ENCODE data around the gene ARRDC5.

Gene ARRDC5

DNA sequence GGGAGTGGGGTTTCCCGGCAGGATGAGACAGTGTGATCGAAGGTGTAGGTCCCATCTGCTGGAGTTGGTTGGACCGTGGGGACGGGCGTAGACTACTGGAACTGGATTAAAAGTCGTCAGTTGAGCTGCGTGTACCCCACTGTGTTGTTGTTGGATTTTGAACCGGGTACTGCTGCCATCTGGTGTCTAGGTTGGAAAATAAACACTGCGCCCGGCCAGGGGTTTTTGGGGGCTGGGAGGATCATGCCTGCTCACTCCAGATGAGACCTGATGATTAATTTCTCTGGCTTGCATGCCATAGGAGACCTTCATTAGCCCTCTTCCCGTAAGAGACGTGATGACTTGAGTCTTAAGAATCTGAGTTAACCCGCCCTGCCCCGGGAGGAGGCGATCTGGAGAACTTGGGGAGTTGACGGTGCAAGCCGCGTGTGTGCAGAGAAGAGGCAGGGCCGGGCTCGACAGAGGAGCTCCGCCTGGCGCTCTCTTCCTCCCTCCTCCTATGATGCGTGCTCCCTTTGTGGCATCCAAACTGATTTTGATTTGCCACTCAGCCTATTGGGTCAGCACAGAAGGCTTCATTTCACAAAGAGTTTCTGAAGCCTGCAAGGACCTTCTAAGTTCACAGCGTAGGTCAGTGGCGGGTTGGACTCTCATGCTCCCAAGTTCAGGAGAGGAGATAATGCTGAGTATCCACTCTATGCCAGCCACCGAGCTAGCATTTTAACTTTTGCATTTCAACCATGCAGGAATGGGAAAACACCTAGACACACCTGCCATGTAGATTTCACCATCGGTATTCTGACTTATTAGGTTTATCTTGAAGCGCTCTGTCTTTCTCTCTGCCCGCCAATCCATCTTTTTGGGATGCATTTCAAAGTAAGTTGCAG, 9.3 kb upstream of the ARRDC5 start:
- TF ChIP-seq POLR2AphosphoS5 (IDR thresholded peaks at IDR 0.05; ENCODE audit: low read depth, low read length) (no peak; the same call in 1 of the 2 replicates), FOXP2 (optimal IDR thresholded peaks at IDR 0.05; ENCODE audit: borderline replicate concordance, extremely low read depth, extremely low read length, insufficient read depth) (peak; percentile 33)

DNA sequence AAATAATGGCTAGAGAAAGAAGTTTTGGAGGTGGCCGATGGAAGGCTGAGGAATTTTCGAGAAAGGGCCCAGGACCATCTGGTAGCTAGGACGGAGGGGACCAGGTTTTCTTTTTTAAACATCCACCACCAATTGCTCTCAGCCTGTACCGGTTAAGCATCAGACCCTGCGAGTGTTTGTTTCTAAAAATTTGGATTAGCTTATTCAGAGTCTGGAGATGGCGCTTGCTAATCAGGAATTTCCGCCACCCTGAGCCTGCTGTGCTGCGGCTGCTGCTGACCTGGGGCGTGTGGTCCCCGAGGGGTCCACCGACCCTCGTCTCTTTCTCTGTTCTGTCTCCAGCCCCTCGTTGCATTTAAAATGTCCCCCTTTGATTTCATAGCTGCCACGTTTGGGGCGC, 8.6 kb upstream of the ARRDC5 start:
- TF ChIP-seq TAF1 (IDR thresholded peaks at IDR 0.05; ENCODE audit: borderline replicate concordance, insufficient read depth, low read length), result no peak

DNA sequence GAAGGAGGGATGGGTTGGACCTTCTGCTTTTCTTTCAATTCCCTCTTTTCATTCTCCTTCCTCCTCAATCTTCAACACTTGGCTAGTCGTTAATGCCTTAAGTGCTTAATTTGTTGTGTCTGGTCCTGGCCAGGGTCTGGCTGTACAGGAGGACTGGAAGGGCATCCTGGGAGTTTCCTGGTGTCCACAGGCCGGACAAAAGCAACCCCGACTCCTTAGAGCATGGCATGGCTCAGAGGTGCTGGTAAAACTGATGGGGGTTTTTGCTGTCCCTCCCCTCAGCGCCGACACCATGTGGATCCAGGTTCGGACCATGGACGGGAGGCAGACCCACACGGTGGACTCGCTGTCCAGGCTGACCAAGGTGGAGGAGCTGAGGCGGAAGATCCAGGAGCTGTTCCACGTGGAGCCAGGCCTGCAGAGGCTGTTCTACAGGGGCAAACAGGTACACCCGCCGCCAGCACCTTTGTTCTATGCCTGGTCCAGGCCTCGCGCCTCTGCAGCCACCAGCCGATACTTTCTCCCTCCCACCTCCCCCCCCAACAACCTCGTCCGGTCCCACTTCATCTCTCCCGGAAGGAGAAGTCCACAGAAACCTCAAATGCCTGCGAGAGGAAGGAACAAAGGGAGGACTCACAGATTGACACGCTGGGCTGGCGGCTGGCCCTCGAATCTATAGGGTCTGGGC, 8.0 kb upstream of the ARRDC5 start:
- TF ChIP-seq SIN3A (IDR thresholded peaks at IDR 0.05; ENCODE audit: borderline replicate concordance, insufficient read depth, low read length), result no peak
- TF ChIP-seq FOXP2 (optimal IDR thresholded peaks at IDR 0.05; ENCODE audit: borderline replicate concordance, extremely low read depth, extremely low read length, insufficient read depth), result no peak
- TF ChIP-seq TAF1 (IDR thresholded peaks at IDR 0.05; ENCODE audit: borderline replicate concordance, insufficient read depth, low read length), result peak; percentile 66; the same call in 1 of the 2 replicates
- peak; percentile 69 for TF ChIP-seq POLR2AphosphoS5 (IDR thresholded peaks at IDR 0.05; ENCODE audit: low read depth, low read length)
- TF ChIP-seq, protein P1, sequence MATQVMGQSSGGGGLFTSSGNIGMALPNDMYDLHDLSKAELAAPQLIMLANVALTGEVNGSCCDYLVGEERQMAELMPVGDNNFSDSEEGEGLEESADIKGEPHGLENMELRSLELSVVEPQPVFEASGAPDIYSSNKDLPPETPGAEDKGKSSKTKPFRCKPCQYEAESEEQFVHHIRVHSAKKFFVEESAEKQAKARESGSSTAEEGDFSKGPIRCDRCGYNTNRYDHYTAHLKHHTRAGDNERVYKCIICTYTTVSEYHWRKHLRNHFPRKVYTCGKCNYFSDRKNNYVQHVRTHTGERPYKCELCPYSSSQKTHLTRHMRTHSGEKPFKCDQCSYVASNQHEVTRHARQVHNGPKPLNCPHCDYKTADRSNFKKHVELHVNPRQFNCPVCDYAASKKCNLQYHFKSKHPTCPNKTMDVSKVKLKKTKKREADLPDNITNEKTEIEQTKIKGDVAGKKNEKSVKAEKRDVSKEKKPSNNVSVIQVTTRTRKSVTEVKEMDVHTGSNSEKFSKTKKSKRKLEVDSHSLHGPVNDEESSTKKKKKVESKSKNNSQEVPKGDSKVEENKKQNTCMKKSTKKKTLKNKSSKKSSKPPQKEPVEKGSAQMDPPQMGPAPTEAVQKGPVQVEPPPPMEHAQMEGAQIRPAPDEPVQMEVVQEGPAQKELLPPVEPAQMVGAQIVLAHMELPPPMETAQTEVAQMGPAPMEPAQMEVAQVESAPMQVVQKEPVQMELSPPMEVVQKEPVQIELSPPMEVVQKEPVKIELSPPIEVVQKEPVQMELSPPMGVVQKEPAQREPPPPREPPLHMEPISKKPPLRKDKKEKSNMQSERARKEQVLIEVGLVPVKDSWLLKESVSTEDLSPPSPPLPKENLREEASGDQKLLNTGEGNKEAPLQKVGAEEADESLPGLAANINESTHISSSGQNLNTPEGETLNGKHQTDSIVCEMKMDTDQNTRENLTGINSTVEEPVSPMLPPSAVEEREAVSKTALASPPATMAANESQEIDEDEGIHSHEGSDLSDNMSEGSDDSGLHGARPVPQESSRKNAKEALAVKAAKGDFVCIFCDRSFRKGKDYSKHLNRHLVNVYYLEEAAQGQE (IDR thresholded peaks at IDR 0.05; ENCODE audit: insufficient read depth in 1 of 2, low read depth in 2 of 2, low read length in 2 of 2), result peak in 1 of 2 experiments; percentile 44; a peak in 1 of 4 replicates

DNA sequence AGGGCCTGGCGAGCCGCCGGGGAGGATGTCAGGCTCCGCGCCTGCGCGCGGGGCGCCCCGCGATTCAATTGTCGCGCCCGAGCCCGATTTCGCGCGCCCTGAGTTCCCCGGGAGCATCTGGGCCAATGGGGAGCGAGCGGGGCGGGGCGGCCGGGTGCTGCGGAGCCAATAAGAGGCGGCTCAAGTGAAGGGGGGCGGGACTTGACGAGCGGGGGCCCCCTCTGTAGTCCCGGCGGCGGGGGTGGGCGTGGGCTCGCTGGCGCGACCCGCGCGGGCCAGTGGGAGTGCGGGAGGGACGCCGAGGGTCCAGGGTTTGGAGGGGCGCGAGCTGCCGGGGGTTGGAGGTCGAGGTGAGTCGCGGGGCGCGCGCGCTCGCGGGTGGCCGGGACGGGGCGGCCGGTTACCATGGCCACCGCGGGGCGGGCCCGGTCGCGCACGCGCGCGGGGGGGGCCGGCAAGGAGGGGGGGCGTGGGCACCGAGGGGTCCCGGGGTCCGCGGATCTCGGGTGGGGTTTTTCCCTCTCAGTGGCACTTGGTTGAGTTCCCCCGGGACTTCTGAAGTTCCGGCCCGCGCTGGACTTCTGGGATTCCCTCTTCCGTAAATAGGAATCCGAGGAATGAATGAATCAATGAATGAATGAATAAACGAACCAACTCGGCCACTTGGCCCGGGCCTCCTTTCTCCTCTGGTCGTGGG, 7.3 kb upstream of the ARRDC5 start:
- TF ChIP-seq FOXP2 (optimal IDR thresholded peaks at IDR 0.05; ENCODE audit: borderline replicate concordance, extremely low read depth, extremely low read length, insufficient read depth) (no peak), SIN3A (IDR thresholded peaks at IDR 0.05; ENCODE audit: borderline replicate concordance, insufficient read depth, low read length) (0 out of 2 replicates have a peak, but pooled peaks have one; percentile 17), POLR2AphosphoS5 (IDR thresholded peaks at IDR 0.05; ENCODE audit: low read depth, low read length) (peak; percentile 15; the same call in 1 of the 2 replicates)

DNA sequence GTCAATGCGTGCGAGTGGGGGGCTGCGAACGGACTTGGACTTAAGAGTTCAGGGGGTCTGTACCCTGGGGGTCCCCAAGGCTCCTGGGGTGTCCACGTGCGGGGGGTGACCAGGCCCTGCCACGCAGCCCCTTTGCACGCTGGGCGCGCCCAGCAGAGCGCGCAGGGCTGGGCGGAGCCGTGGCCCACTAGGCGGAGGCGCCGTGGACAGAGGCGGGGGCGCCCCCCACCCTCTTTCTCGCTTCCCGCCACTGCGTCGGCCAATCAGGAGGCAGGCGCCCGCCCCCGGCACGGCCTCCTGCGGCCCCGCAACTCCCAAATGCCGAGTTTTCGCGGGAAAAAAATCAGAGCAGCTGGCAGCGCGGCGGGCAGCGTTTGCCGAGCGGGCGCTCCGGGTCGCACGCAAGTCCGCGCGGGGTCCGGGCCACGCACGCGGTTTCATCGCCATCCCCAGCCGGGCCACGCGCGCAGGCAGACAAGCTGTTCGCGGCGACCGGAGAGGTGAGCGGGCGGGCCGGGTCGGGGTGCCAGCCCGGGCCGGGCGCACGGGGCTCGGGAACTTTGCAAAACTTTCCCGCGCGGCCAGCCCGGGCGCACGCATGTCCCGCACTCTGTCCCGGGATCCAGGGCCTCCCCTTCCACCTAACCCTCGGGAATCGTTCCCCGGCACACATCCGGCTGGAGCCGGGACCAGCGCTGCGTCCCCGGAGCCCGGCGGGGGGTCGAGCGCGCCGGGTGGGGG, 6.6 kb upstream of the ARRDC5 start, which contains the start of gene UHRF1:
Gene UHRF1, plus strand, starts transcription at position 346 of the 741 bp plus-strand sequence. CDS start 1,385 bp downstream, outside the sequence.
- TF ChIP-seq POLR2AphosphoS5 (IDR thresholded peaks at IDR 0.05; ENCODE audit: low read depth, low read length) (no peak), SIN3A (IDR thresholded peaks at IDR 0.05; ENCODE audit: borderline replicate concordance, insufficient read depth, low read length) (no peak), FOXP2 (optimal IDR thresholded peaks at IDR 0.05; ENCODE audit: borderline replicate concordance, extremely low read depth, extremely low read length, insufficient read depth) (no peak), TAF1 (IDR thresholded peaks at IDR 0.05; ENCODE audit: borderline replicate concordance, insufficient read depth, low read length) (no peak)
- TF ChIP-seq, protein P1 (IDR thresholded peaks at IDR 0.05; ENCODE audit: insufficient read depth in 1 of 2, low read depth in 2 of 2, low read length in 2 of 2), result no peak

DNA sequence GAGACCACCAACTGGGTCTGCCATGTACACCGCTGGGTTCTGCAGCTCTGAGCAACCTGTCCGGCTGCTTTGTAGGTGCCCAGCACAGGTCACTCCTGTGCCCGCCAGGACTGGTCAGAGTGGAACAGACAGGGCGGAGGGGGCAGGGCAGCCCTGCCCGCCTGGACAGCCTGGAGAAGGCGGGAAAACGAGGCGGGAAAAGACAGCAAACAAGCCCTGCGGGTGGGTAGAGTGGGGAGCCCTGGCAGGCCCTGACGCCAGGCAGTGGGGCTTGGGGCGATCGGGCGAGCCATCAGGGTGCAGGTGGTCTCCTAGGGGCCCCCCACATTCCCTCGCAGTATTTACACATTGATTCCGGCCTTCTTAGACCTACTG, 6.1 kb upstream of the ARRDC5 start:
- TF ChIP-seq POLR2AphosphoS5 (IDR thresholded peaks at IDR 0.05; ENCODE audit: low read depth, low read length) (no peak), SIN3A (IDR thresholded peaks at IDR 0.05; ENCODE audit: borderline replicate concordance, insufficient read depth, low read length) (no peak), TAF1 (IDR thresholded peaks at IDR 0.05; ENCODE audit: borderline replicate concordance, insufficient read depth, low read length) (no peak), FOXP2 (optimal IDR thresholded peaks at IDR 0.05; ENCODE audit: borderline replicate concordance, extremely low read depth, extremely low read length, insufficient read depth) (no peak)
- TF ChIP-seq, protein P1 (IDR thresholded peaks at IDR 0.05; ENCODE audit: insufficient read depth in 1 of 2, low read depth in 2 of 2, low read length in 2 of 2), result no peak

All from PFSK-1 (cell line).